ENCODE data around the gene LRRC8A.
"Not testable (repeated sequence)": the region's sequence is repeated elsewhere in the genome, so short reads cannot be mapped to it uniquely, and the experiment has no call there.

The LRRC8A gene

GRCh38 chr9:128937310-128938165 lies 55.6 kb downstream of the LRRC8A start:
- H3K9ac ChIP-seq (ENCODE audit: low read length), result no peak overlapping the region
- H3K4me1 ChIP-seq (ENCODE audit: control insufficient read depth, low read depth, low read length), result no peaks in the 10 kb centered on the region
- no peaks in the 10 kb centered on the region for H3K36me3 ChIP-seq (ENCODE audit: control insufficient read depth, low read depth, low read length)
- H3K27ac ChIP-seq (ENCODE audit: low read length), result no peak overlapping the region
- no peaks in the 10 kb centered on the region for H3K9me3 ChIP-seq (ENCODE audit: control insufficient read depth, low read depth, low read length)
- no peaks in the 10 kb centered on the region for H3K27me3 ChIP-seq (ENCODE audit: control insufficient read depth, insufficient read depth, low read length)
- no peak overlapping the region for H3K4me3 ChIP-seq (ENCODE audit: low read length)

DNA sequence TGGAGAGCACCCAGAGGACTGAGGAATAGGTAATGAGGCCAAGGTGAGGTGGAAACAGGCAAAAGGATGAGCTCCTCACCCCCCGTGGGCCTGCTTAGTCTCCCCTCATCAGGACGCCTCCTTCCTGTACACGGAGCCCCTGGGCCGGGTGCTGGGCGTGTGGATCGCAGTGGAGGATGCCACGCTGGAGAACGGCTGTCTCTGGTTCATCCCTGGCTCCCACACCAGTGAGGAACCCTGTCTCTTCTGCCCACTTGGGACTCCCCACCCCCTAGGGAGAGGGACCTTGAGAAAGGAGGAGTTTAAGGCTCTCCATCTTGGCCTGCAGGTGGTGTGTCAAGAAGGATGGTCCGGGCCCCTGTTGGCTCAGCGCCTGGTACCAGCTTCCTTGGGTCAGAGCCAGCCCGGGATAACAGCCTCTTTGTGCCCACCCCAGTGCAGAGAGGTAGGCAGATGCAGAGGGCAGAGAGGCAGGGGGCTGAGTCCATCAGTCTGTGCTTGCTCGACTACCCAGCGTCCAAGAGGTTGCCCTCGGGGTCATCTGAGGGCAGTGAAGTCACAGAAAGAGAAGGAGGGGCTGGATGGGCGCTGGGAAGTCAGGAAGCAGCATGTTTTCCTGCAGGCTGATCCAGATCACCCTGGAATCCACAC lies 58.5 kb downstream of the LRRC8A start:
- H3K9me3 ChIP-seq (ENCODE audit: control insufficient read depth, low read depth, low read length), result no peaks in the 10 kb centered on the region

GRCh38 chr9:128940946-128941755 lies 59.2 kb downstream of the LRRC8A start:
- no peaks in the 10 kb centered on the region for H3K36me3 ChIP-seq (ENCODE audit: control insufficient read depth, low read depth, low read length)
- no peak overlapping the region for H3K4me3 ChIP-seq (ENCODE audit: low read length)
- H3K4me1 ChIP-seq (ENCODE audit: control insufficient read depth, low read depth, low read length), result no peaks in the 10 kb centered on the region
- H3K27ac ChIP-seq (ENCODE audit: low read length), result no peak overlapping the region
- H3K27me3 ChIP-seq (ENCODE audit: control insufficient read depth, insufficient read depth, low read length), result no peaks in the 10 kb centered on the region
- H3K9ac ChIP-seq (ENCODE audit: low read length), result no peak overlapping the region
- no peaks in the 10 kb centered on the region for H3K9me3 ChIP-seq (ENCODE audit: control insufficient read depth, low read depth, low read length)

More for the DNA sequence above, 58.5 kb downstream of the LRRC8A start:
- Histone ChIP-seq H3K27ac (ENCODE audit: low read length) (no peak overlapping the region), H3K36me3 (ENCODE audit: control insufficient read depth, low read depth, low read length) (no peaks in the 10 kb centered on the region), H3K27me3 (ENCODE audit: control insufficient read depth, insufficient read depth, low read length) (no peaks in the 10 kb centered on the region), H3K4me1 (ENCODE audit: control insufficient read depth, low read depth, low read length) (no peaks in the 10 kb centered on the region), H3K9ac (ENCODE audit: low read length) (no peak overlapping the region), H3K4me3 (ENCODE audit: low read length) (no peak overlapping the region)

- Histone ChIP-seq H3K27me3 (ENCODE audit: control insufficient read depth, insufficient read depth, low read length) (no peaks in the 10 kb centered on the region), H3K4me3 (ENCODE audit: low read length) (no peak overlapping the region), H3K4me1 (ENCODE audit: control insufficient read depth, low read depth, low read length) (peaks cover 3% of the 10 kb centered on the region), H3K36me3 (ENCODE audit: control insufficient read depth, low read depth, low read length) (peaks cover 1% of the 10 kb centered on the region), H3K27ac (ENCODE audit: low read length) (no peak overlapping the region), H3K9me3 (ENCODE audit: control insufficient read depth, low read depth, low read length) (no peaks in the 10 kb centered on the region), H3K9ac (ENCODE audit: low read length) (no peak overlapping the region)
Observed at GRCh38 chr9:128943832-128944620, 62.1 kb downstream of the LRRC8A start.

- not testable (repeated sequence) for H3K36me3 ChIP-seq (ENCODE audit: control insufficient read depth, low read depth, low read length); H3K9ac ChIP-seq (ENCODE audit: low read length); H3K27ac ChIP-seq (ENCODE audit: low read length); H3K4me3 ChIP-seq (ENCODE audit: low read length); H3K9me3 ChIP-seq (ENCODE audit: control insufficient read depth, low read depth, low read length); H3K27me3 ChIP-seq (ENCODE audit: control insufficient read depth, insufficient read depth, low read length); H3K4me1 ChIP-seq (ENCODE audit: control insufficient read depth, low read depth, low read length)
Observed at GRCh38 chr9:128944966-128945365, 63.0 kb downstream of the LRRC8A start.

DNA sequence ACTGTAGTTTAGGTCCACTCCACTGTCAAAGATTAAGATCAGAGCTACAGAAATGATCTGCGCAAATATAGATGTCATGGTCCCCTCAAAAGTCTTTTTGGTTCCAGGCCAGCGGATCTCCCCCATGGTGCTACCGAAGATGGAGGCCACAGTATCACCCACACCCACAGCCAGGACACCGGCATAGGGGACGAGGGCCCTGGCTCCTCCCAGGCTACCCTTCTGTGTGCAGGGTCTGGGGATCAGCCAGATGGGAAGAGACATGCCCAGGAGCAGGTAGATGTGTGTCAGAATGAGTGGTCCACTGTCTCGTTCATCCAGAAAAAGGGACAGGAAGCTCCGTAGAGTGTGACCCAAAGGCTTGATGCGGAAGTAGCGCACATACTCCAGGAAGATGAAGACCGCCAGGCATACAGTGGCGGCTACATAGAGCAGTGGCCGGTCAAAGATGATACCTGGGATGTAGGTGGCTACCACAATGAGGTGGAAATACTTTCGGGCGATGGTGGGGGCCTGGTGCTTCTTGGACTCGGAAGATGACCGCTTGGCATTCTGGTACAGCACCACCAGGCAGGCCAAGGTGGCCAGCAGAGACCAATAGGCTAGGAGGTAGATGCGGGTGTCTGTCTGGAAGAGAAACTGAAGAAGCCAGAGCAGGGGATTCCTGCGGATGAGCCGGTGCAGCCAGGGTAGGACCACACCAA lies 64.0 kb downstream of the LRRC8A start:
- H3K4me1 ChIP-seq (ENCODE audit: control insufficient read depth, low read depth, low read length), result peaks cover 3% of the 10 kb centered on the region
- H3K36me3 ChIP-seq (ENCODE audit: control insufficient read depth, low read depth, low read length), result peaks cover 11% of the 10 kb centered on the region
- no peak overlapping the region for H3K9ac ChIP-seq (ENCODE audit: low read length)
- no peak overlapping the region for H3K27ac ChIP-seq (ENCODE audit: low read length)
- no peaks in the 10 kb centered on the region for H3K27me3 ChIP-seq (ENCODE audit: control insufficient read depth, insufficient read depth, low read length)
- peak overlapping the region; percentile 92 for H3K4me3 ChIP-seq (ENCODE audit: low read length)
- H3K9me3 ChIP-seq (ENCODE audit: control insufficient read depth, low read depth, low read length), result no peaks in the 10 kb centered on the region

DNA sequence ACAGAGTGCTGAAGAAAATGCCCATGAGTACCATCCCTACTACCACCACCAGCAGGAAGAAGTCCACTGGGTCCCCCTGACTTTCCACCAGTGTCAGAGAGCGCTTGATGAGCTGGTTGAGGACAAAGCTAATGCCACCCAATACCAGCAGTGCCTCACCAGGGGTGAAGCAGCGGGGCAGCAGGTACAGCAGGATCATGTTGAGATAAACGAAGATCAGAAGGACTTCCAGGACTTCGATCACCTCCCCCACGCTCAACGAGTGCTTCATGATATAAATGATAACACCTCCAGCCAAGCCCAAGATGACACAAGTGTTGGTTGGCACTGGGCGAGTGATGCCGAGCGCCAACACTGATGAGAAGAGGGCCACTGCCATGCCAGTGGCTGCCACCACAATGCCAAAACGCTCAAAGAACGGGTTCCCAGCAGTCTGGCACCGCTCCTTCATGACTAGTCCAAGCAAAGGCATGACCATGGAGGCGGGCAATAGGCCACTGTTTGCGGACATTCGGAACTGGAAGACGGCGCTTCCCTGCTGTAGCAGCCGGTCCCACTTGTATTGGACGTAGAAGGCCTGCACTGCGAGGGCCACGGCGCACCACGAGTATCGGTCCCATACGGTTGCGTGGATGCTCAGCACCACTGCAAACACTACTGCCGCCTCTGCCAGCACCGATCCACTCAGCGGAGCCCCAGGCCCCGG lies 64.8 kb downstream of the LRRC8A start:
- H3K9me3 ChIP-seq (ENCODE audit: control insufficient read depth, low read depth, low read length), result no peaks in the 10 kb centered on the region
- peaks cover 3% of the 10 kb centered on the region for H3K4me1 ChIP-seq (ENCODE audit: control insufficient read depth, low read depth, low read length)
- H3K36me3 ChIP-seq (ENCODE audit: control insufficient read depth, low read depth, low read length), result peaks cover 16% of the 10 kb centered on the region
- H3K9ac ChIP-seq (ENCODE audit: low read length), result peak overlapping the region; percentile 87
- no peak overlapping the region for H3K27ac ChIP-seq (ENCODE audit: low read length)
- H3K4me3 ChIP-seq (ENCODE audit: low read length), result peak overlapping the region; percentile 92
- no peaks in the 10 kb centered on the region for H3K27me3 ChIP-seq (ENCODE audit: control insufficient read depth, insufficient read depth, low read length)

DNA sequence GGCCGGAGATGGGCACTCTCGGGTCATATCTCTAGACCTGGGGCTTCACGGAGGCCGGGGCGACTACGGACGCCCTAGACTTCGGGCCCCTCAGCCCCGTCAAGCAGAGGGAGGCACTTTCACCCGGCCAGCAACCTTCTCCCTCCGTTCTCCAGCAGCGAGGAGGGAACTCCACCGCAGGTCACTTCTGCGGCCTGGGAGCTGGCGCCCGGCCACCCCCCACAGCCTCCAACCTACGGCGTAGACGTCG lies 65.3 kb downstream of the LRRC8A start:
- peaks cover 16% of the 10 kb centered on the region for H3K36me3 ChIP-seq (ENCODE audit: control insufficient read depth, low read depth, low read length)
- H3K9ac ChIP-seq (ENCODE audit: low read length), result peak overlapping the region; percentile 87
- H3K4me1 ChIP-seq (ENCODE audit: control insufficient read depth, low read depth, low read length), result peaks cover 3% of the 10 kb centered on the region
- H3K4me3 ChIP-seq (ENCODE audit: low read length), result peak overlapping the region; percentile 92
- no peaks in the 10 kb centered on the region for H3K27me3 ChIP-seq (ENCODE audit: control insufficient read depth, insufficient read depth, low read length)
- no peak overlapping the region for H3K27ac ChIP-seq (ENCODE audit: low read length)
- H3K9me3 ChIP-seq (ENCODE audit: control insufficient read depth, low read depth, low read length), result no peaks in the 10 kb centered on the region

- Histone ChIP-seq H3K4me3 (ENCODE audit: low read length) (peak within 1 kb of the TSS; percentile 92), H3K9ac (ENCODE audit: low read length) (peak within 1 kb of the TSS; percentile 87), H3K9me3 (ENCODE audit: control insufficient read depth, low read depth, low read length) (no peaks in the 10 kb centered on the region), H3K36me3 (ENCODE audit: control insufficient read depth, low read depth, low read length) (peaks cover 20% of the 10 kb centered on the region), H3K27ac (ENCODE audit: low read length) (peak within 1 kb of the TSS; percentile 64), H3K27me3 (ENCODE audit: control insufficient read depth, insufficient read depth, low read length) (no peaks in the 10 kb centered on the region), H3K4me1 (ENCODE audit: control insufficient read depth, low read depth, low read length) (peaks cover 3% of the 10 kb centered on the region)
Observed at GRCh38 chr9:128947527-128948301, 65.8 kb downstream of the LRRC8A start, which contains the start of the genes DOLK and NUP188. Gene DOLK, minus strand, starts transcription at chr9:128947603. Its CDS starts 300 bp downstream, at chr9:128947303. Gene NUP188, plus strand, starts transcription at chr9:128947699. Its CDS starts 21 bp downstream, at chr9:128947720.

- H3K27me3 ChIP-seq (ENCODE audit: control insufficient read depth, insufficient read depth, low read length); H3K9me3 ChIP-seq (ENCODE audit: control insufficient read depth, low read depth, low read length); H3K4me1 ChIP-seq (ENCODE audit: control insufficient read depth, low read depth, low read length); H3K27ac ChIP-seq (ENCODE audit: low read length); H3K9ac ChIP-seq (ENCODE audit: low read length); H3K4me3 ChIP-seq (ENCODE audit: low read length): not testable (repeated sequence)
- peaks cover 57% of the 10 kb centered on the region for H3K36me3 ChIP-seq (ENCODE audit: control insufficient read depth, low read depth, low read length)
Observed at GRCh38 chr9:128961403-128961802, 79.5 kb downstream of the LRRC8A start.
